Muscle layer of colon (tissue), 2 donors: ENCODE measurements around the gene BSG.

Source experiments
- H3K27ac ChIP-seq: one replicate; pipeline ENCODE4 v1.7.0; 2013; ENCODE audit warnings: low read depth, mild to moderate bottlenecking, low read length, moderate library complexity
- H3K27me3 ChIP-seq, 2 donors: one replicate each; pipeline ENCODE4 v1.7.0; 2013; ENCODE audit warnings: low read length in 2 of 2, mild to moderate bottlenecking in 2 of 2; ENCODE audit not compliant: insufficient read depth in 2 of 2, control insufficient read depth in 1 of 2
- H3K36me3 ChIP-seq: one replicate; pipeline ENCODE4 v1.7.0; 2013; ENCODE audit warnings: mild to moderate bottlenecking, low read length; ENCODE audit not compliant: insufficient read depth
- H3K4me1 ChIP-seq: one replicate; pipeline ENCODE4 v1.7.0; 2013; ENCODE audit warnings: mild to moderate bottlenecking, low read length; ENCODE audit not compliant: insufficient read depth
- H3K4me3 ChIP-seq, 2 donors: one replicate each; pipeline ENCODE4 v1.7.0; 2013; ENCODE audit warnings: low read length in 2 of 2, low read depth in 1 of 2, mild to moderate bottlenecking in 1 of 2, moderate library complexity in 1 of 2
- H3K9ac ChIP-seq: one replicate; pipeline ENCODE4 v1.7.0; 2013; ENCODE audit warnings: low read length
- H3K9me3 ChIP-seq: one replicate; pipeline ENCODE4 v1.7.0; 2013; ENCODE audit warnings: mild to moderate bottlenecking, low read length
- donor health status: abdominal sarcoma.
- donor health status: Adenocarcinoma of cecum.

Gene BSG

GRCh38 chr19:576768-577438, 4.5 kb downstream of the BSG start:
- Histone ChIP-seq H3K36me3 (peaks cover 12% of the 10 kb centered on the region), H3K4me1 (peaks cover 24% of the 10 kb centered on the region), H3K4me3 (no peak overlapping the region), H3K27me3 (no peaks in the 10 kb centered on the region), H3K9ac (no peak overlapping the region), H3K27ac (no peak overlapping the region), H3K9me3 (no peaks in the 10 kb centered on the region)

GRCh38 chr19:577439-578392, 5.3 kb downstream of the BSG start:
- Histone ChIP-seq H3K9ac (no peak overlapping the region), H3K4me1 (peaks cover 24% of the 10 kb centered on the region), H3K27ac (no peak overlapping the region), H3K27me3 (no peaks in the 10 kb centered on the region), H3K9me3 (no peaks in the 10 kb centered on the region), H3K4me3 (no peak overlapping the region), H3K36me3 (peaks cover 16% of the 10 kb centered on the region)

- Histone ChIP-seq H3K4me3 (no peak overlapping the region), H3K36me3 (peaks cover 22% of the 10 kb centered on the region), H3K4me1 (peaks cover 17% of the 10 kb centered on the region), H3K27me3 (peaks cover 0 to 6% of the 10 kb centered on the region in 2 donors), H3K9me3 (no peaks in the 10 kb centered on the region), H3K9ac (no peak overlapping the region), H3K27ac (no peak overlapping the region)
Measured at GRCh38 chr19:579111-579841, 6.9 kb downstream of the BSG start.

- H3K4me1 ChIP-seq: peaks cover 12% of the 10 kb centered on the region
- H3K4me3 ChIP-seq: no peak overlapping the region
- H3K9ac ChIP-seq: no peak overlapping the region
- H3K9me3 ChIP-seq: no peaks in the 10 kb centered on the region
- H3K36me3 ChIP-seq: peaks cover 22% of the 10 kb centered on the region
- peaks cover 0 to 11% of the 10 kb centered on the region in 2 donors for H3K27me3 ChIP-seq
- H3K27ac ChIP-seq: no peak overlapping the region
Measured at GRCh38 chr19:579842-580155, 7.4 kb downstream of the BSG start.

GRCh38 chr19:580274-580835, 8.0 kb downstream of the BSG start:
- Histone ChIP-seq H3K36me3 (peaks cover 22% of the 10 kb centered on the region), H3K9ac (no peak overlapping the region)

GRCh38 chr19:581399-582111, 9.2 kb downstream of the BSG start:
- no peaks in the 10 kb centered on the region for H3K4me1 ChIP-seq
- H3K9me3 ChIP-seq: no peaks in the 10 kb centered on the region
- H3K36me3 ChIP-seq: peaks cover 22% of the 10 kb centered on the region
- H3K27me3 ChIP-seq: peaks cover 0 to 23% of the 10 kb centered on the region in 2 donors
- no peak overlapping the region for H3K27ac ChIP-seq
- no peak overlapping the region for H3K4me3 ChIP-seq
- H3K9ac ChIP-seq: no peak overlapping the region

More at GRCh38 chr19:580274-580835, 8.0 kb downstream of the BSG start:
- Histone ChIP-seq H3K27ac (no peak overlapping the region), H3K4me1 (peaks cover 9% of the 10 kb centered on the region), H3K9me3 (no peaks in the 10 kb centered on the region), H3K4me3 (no peak overlapping the region), H3K27me3 (peaks cover 0 to 16% of the 10 kb centered on the region in 2 donors)

GRCh38 chr19:582497-583197, 10.3 kb downstream of the BSG start:
- H3K4me1 ChIP-seq: no peaks in the 10 kb centered on the region
- H3K36me3 ChIP-seq: peaks cover 22% of the 10 kb centered on the region
- no peak overlapping the region for H3K9ac ChIP-seq

GRCh38 chr19:583198-583967, 11.0 kb downstream of the BSG start:
- H3K27ac ChIP-seq: no peak overlapping the region
- H3K36me3 ChIP-seq: peaks cover 22% of the 10 kb centered on the region
- H3K4me1 ChIP-seq: no peaks in the 10 kb centered on the region
- no peaks in the 10 kb centered on the region for H3K9me3 ChIP-seq
- H3K27me3 ChIP-seq: peaks cover 2 to 35% of the 10 kb centered on the region in 2 donors
- no peak overlapping the region for H3K9ac ChIP-seq
- no peak overlapping the region for H3K4me3 ChIP-seq

More at GRCh38 chr19:582497-583197, 10.3 kb downstream of the BSG start:
- Histone ChIP-seq H3K27me3 (peaks cover 0 to 28% of the 10 kb centered on the region in 2 donors), H3K27ac (no peak overlapping the region), H3K4me3 (no peak overlapping the region), H3K9me3 (no peaks in the 10 kb centered on the region)

GRCh38 chr19:583968-584239, 11.5 kb downstream of the BSG start:
- H3K36me3 ChIP-seq: peaks cover 22% of the 10 kb centered on the region

More at GRCh38 chr19:583968-584239, 11.5 kb downstream of the BSG start:
- Histone ChIP-seq H3K27me3 (peaks cover 7 to 40% of the 10 kb centered on the region in 2 donors), H3K27ac (no peak overlapping the region), H3K4me1 (no peaks in the 10 kb centered on the region), H3K4me3 (no peak overlapping the region), H3K9ac (no peak overlapping the region), H3K9me3 (no peaks in the 10 kb centered on the region)
